NB4 (cell line): ENCODE results near the gene HOXC6.

ENCODE experiments used
- CTCF ChIP-seq: IDR thresholded peaks from one replicate; pipeline ENCODE4 v1.5.1; 2012; ENCODE audit warnings: low read depth, low read length
- POLR2A ChIP-seq: IDR thresholded peaks from 2 replicates; pipeline ENCODE4 v1.6.1; 2011; ENCODE audit warnings: mild to moderate bottlenecking; ENCODE audit not compliant: insufficient read length; ENCODE audit errors: extremely low read depth

- no peak for TF ChIP-seq POLR2A
- TF ChIP-seq CTCF = no peak
Observed at GRCh38 chr12:54075409-54075808, 47.2 kb downstream of the HOXC6 start.
